ENCODE results near the gene VMAC. TPM values are rescaled to one million over a fixed set of nuclear protein-coding genes. Genes with fewer than 3 reads are reported as not detected.

Gene VMAC
- total and polyA plus RNA-seq, 2 of the 8 experiments (the other 6 are each of a cell fraction or from before 2014, with no cell fraction given): 1.3 to 2.2 TPM

- WGBS, 2 experiments (ENCODE audit: extremely low coverage in 1 of 2, insufficient coverage in 1 of 2, insufficient read length in 1 of 2, insufficient replicate concordance in 2 of 2, low coverage in 1 of 2, low lambda C conversion rate in 2 of 2, missing lambda C conversion rate in 1 of 2): 80% methylated on average over 5 of the region's 5 CpGs; no CpG with 5 or more reads in 1 of the 2 experiments
- CTCF ChIA-PET (ENCODE audit: partially characterized antibody): interaction anchor here (1.2 to 1.6 kb wide), 3 partner anchors 23 to 101 kb away, joined by 3 to 6 read pairs (median 3); no protein-coding TSS in a partner anchor
These were observed 2.6 kb downstream of the VMAC start for GRCh38 chr19:5907241-5907640.

More at GRCh38 chr19:5907241-5907640, 2.6 kb downstream of the VMAC start:
- H3K79me2 ChIP-seq (ENCODE audit: control insufficient read depth in 1 of 2, insufficient read depth in 2 of 2, low read length in 2 of 2): peaks cover 3 to 12% of the 10 kb centered on the region in 2 experiments; a peak in 3 of 4 replicates
- H2BK20ac ChIP-seq (ENCODE audit: low read length): no peak overlapping the region
- H4K5ac ChIP-seq (ENCODE audit: insufficient read length, low read depth, low read length): no peak overlapping the region
- POLR2A ChIA-PET (ENCODE audit: partially characterized antibody): no interaction called here
- no peak overlapping the region for H3K56ac ChIP-seq (replicated peaks; ENCODE audit: insufficient read length, low read depth, low read length)
- H3K36me3 ChIP-seq (ENCODE audit: control insufficient read depth in 2 of 4, insufficient read depth in 4 of 4, low read length in 3 of 4): no peaks in the 10 kb centered on the region
- peaks cover 0 to 5% (median 0%) of the 10 kb centered on the region in 4 experiments; a peak in 4 of 7 replicates for H3K4me1 ChIP-seq (replicated peaks in 1 of 4; ENCODE audit: control insufficient read depth in 3 of 4, insufficient read depth in 4 of 4, low read length in 3 of 4)
- no peak overlapping the region for H2AK5ac ChIP-seq (ENCODE audit: low read depth, low read length)
- no peak overlapping the region for H3K23ac ChIP-seq (ENCODE audit: insufficient read length)
- no peak overlapping the region for H2BK120ac ChIP-seq (replicated peaks; ENCODE audit: low read depth, low read length)
- no peak overlapping the region for H3K4ac ChIP-seq (replicated peaks; ENCODE audit: insufficient read length, low read depth, low read length)
- H4K91ac ChIP-seq (replicated peaks; ENCODE audit: insufficient read length, low read length): no peak overlapping the region
- no peak for TF ChIP-seq SIN3A (conservative IDR thresholded peaks at IDR 0.05 in 1 of 2, IDR thresholded peaks at IDR 0.05 in 1 of 2; ENCODE audit: low read depth in 1 of 2, low read length in 2 of 2)
- no peak for TF ChIP-seq ATF2 (IDR thresholded peaks at IDR 0.05; ENCODE audit: low read length)
- TF ChIP-seq POLR2A (IDR thresholded peaks at IDR 0.05; ENCODE audit: control extremely low read depth in 1 of 2, low read depth in 2 of 2, low read length in 2 of 2): no peak
- H3K14ac ChIP-seq (ENCODE audit: insufficient read length): no peak overlapping the region
- no peak overlapping the region for H3K27ac ChIP-seq (ENCODE audit: low read depth, low read length)
- no peak overlapping the region for H2BK12ac ChIP-seq (ENCODE audit: low read depth, low read length)
- peaks cover 9% of the 10 kb centered on the region for H3K23me2 ChIP-seq (ENCODE audit: low read depth, low read length)
- H3K27me3 ChIP-seq (replicated peaks in 1 of 4; ENCODE audit: control insufficient read depth in 3 of 4, extremely low read depth in 1 of 4, insufficient read depth in 3 of 4, low read length in 3 of 4): no peaks in the 10 kb centered on the region
- no peak overlapping the region for H3K4me3 ChIP-seq (ENCODE audit: extremely low read depth in 1 of 4, insufficient read depth in 2 of 4, low read depth in 3 of 4, low read length in 4 of 4)
- H3K9ac ChIP-seq (replicated peaks in 1 of 4; ENCODE audit: extremely low read depth in 1 of 4, low read depth in 3 of 4, low read length in 3 of 4): no peak overlapping the region
- DNase-seq (ENCODE audit: low read depth in 1 of 2, low spot score in 2 of 2): no peak
- H4K8ac ChIP-seq (ENCODE audit: extremely low read depth, insufficient read depth, low read length): no peak overlapping the region
- H3K4me2 ChIP-seq (ENCODE audit: insufficient read depth in 1 of 2, low read depth in 2 of 2, low read length in 2 of 2): no peak overlapping the region
- FAIRE-seq: no peak
- H2BK15ac ChIP-seq (ENCODE audit: low read length): no peak overlapping the region
- H4K20me1 ChIP-seq (replicated peaks in 1 of 2; ENCODE audit: control insufficient read depth in 1 of 2, insufficient read depth in 2 of 2, low read length in 2 of 2): peaks cover 0 to 4% of the 10 kb centered on the region in 2 experiments
- peaks cover 3% of the 10 kb centered on the region for H3K79me1 ChIP-seq (ENCODE audit: low read depth, low read length)
- H3K18ac ChIP-seq (ENCODE audit: extremely low read depth, low read length): no peak overlapping the region
- no peaks in the 10 kb centered on the region for H3K9me3 ChIP-seq (ENCODE audit: insufficient read depth in 2 of 2, low read depth in 1 of 2, low read length in 1 of 2)
- H2AFZ ChIP-seq (ENCODE audit: low read length): no peak overlapping the region
- H2BK5ac ChIP-seq (ENCODE audit: low read depth, low read length): no peak overlapping the region
